Testis (tissue), 2 donors: ENCODE results near the gene EVC2.

ENCODE experiments used
- CTCF ChIP-seq, 3 experiments: fragments of 450-650 bp in 2 of 3; fragments of 200-600 bp in 1 of 3; sonication (generic) in 1 of 3; IDR thresholded peaks; one replicate each; pipeline ENCODE4 v1.5.1; 2016 to 2019; ENCODE audit warnings: antibody characterized with exemption in 3 of 3, mild to moderate bottlenecking in 2 of 3, moderate library complexity in 1 of 3
- POLR2A ChIP-seq: fragments of 450-650 bp; IDR thresholded peaks from one replicate; pipeline ENCODE4 v1.6.1; 2017; ENCODE audit warnings: antibody characterized with exemption, mild to moderate bottlenecking, moderate library complexity

- TF ChIP-seq CTCF (IDR thresholded peaks at IDR 0.05): no peak
- TF ChIP-seq POLR2A: no peak
Measured at GRCh38 chr4:5539584-5539983, 168.8 kb downstream of the EVC2 start.
